Measurements from ENCODE around the gene CISD3.
A peak's percentile ranks its signal among the peaks of the same experiment; 100 is the strongest.
"Not testable (repeated sequence)": the region's sequence is repeated elsewhere in the genome, so short reads cannot be mapped to it uniquely, and the experiment has no call there.

The CISD3 gene

DNA sequence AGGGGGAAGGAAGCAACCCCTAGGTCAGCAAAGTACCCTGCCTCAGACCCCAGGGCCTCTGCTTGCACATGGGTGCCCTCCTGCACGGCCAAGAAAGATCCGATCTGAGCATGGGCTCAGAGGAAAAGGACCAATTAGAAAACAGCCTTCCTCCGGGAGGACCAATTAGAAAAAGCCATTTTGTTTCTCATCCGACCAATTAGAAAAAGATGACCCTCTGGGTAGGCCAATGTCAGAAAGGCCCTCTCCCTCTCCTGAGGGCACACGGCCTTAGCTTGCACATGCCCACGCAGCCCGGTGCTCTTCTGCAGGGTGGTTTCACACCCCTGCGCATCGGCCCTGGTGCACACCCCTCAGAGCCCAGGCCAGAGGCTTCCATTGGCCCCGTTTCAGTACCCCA lies 5.1 kb upstream of the CISD3 start:
- no peak for FAIRE-seq

GRCh38 chr17:38726145-38726544 lies 4.0 kb upstream of the CISD3 start:
- FAIRE-seq: not testable (repeated sequence)

More for the DNA sequence above, 5.1 kb upstream of the CISD3 start:
- DNase-seq (ENCODE audit: insufficient read length, low spot score): no peak

GRCh38 chr17:38727736-38728135 lies 2.4 kb upstream of the CISD3 start:
- FAIRE-seq (no peak), DNase-seq (ENCODE audit: insufficient read length, low spot score) (no peak)

More at GRCh38 chr17:38726145-38726544, 4.0 kb upstream of the CISD3 start:
- DNase-seq (ENCODE audit: insufficient read length, low spot score): not testable (repeated sequence)

GRCh38 chr17:38728290-38728831 lies 1.8 kb upstream of the CISD3 start:
- FAIRE-seq (no peak), DNase-seq (ENCODE audit: insufficient read length, low spot score) (no peak)

GRCh38 chr17:38729368-38729885 lies 714 bp upstream of the CISD3 start:
- no peak for FAIRE-seq
- no peak for DNase-seq (ENCODE audit: insufficient read length, low spot score)

DNA sequence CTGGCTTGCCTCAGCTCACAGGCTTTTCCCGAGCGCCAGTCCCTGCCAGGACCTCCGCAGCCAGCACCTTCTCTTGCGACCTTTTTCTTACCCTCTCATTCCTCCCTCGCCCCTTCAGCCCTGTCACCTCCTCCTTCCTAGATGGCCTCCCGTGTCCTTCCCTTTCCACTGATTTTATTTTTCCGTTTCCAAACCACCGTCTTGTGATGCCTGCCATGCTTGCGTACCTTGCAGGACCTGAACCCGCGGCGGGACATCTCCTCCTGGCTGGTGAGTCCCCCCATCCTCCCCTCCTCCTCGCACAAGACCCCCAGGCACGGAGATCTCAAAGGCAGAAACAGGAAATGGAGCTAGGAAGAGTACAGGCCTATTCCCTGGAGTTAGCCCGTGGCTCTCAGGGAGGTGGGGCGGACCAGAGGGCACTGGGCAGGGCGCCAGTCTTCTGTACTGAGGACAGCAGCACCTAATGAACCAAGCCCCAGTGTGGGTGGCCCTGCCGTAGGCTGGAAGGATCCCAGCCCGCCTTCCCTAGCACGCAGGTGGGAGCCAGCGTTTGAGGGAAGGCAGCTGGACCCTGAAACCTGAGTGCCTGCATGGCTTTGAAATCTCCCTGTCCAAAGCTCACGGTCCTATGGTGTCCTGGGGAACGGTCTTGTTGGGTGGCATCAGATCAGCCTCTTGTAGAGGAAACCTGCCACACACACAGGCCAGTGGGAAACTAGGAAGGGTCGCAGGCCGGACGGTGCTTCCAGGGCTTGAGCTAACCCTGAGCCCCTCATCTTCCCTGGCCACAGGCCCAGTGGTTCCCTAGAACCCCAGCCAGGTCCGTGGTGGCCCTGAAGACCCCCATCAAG lies 612 bp downstream of the CISD3 start:
- peak; percentile 68 for DNase-seq (ENCODE audit: insufficient read length, low spot score)
- FAIRE-seq: no peak

DNA sequence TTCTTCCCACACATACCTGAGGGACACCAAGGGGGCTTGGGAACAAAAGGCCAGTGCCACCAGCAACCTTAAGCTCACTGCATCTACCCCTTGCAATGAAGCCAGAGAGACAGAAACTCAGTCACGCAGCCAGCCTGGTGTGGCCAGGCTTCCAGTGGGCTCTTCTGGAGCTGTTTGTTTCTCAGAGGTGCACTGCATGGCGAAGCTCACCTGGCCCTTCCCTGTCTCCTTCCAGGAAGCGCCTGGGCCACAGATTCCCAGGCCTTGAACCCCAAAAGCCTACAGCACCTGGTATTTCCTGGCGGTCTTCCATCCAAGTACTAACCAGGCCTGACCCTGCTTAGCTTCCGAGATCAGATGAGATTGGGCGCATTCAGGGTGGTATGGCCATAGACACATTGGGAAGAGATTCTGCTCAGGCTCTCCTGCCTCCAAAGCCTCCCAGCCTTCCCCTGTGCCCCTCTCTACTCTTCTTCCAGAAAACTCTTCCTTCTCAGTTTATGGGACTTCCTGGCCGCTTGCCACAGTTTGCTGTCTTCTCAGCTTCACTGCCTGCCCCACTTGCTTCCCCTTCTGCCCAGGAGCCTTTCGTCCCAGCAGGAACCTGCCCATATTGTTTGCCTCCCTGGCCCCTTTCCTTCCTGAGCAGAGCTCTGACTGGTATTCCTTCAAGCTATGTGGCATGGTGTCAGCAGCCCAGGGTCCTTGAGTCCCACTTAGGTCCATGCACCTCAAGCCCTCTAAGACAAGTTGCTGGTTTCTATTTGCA lies 1.6 kb downstream of the CISD3 start:
- DNase-seq (ENCODE audit: insufficient read length, low spot score) (no peak), FAIRE-seq (no peak)

DNA sequence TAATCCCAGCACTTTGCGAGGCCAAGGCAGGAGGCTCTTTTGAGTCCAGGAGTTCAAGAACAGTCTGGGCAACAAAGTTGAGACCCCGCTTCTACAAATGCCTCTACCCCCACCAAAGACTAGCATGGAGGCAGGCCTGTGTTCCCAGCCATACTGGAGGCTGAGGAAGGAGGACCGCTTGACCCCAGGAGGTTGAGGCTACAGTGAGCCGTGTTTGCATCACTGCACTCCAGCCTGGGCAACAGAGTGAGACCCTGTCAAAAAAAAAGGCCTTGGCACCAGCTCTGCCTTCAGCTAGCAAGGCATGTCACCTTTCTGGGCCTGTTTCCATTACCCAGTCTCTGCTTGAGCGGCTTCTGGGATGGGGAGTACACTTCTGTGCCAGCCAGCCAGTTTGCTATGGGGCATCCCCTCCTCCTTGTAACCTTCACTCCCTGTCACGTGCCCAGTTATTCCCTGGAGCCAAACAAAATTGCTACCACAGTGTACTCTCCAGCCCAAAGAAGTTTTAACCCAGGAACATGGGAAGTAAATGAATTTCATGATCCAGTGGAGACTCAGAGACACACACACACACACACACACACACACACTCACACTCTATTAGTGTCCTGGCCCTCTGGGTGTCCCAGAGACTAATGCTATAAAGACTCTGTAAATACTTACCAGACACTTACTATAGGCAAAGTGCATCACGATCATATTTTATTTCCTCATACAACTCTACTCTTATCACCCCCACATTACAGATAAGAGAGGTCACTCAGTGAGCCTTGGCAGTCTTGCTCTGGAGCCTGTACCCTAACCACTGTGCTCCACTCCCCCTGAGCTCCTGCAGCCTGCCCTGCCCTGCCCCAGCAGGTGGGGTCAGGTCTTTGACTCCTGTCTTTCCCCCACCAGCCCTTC lies 2.5 kb downstream of the CISD3 start:
- FAIRE-seq (no peak), DNase-seq (ENCODE audit: insufficient read length, low spot score) (no peak)

- FAIRE-seq (no peak), DNase-seq (ENCODE audit: insufficient read length, low spot score) (no peak)
Measured at GRCh38 chr17:38733282-38733981, 3.3 kb downstream of the CISD3 start.

DNA sequence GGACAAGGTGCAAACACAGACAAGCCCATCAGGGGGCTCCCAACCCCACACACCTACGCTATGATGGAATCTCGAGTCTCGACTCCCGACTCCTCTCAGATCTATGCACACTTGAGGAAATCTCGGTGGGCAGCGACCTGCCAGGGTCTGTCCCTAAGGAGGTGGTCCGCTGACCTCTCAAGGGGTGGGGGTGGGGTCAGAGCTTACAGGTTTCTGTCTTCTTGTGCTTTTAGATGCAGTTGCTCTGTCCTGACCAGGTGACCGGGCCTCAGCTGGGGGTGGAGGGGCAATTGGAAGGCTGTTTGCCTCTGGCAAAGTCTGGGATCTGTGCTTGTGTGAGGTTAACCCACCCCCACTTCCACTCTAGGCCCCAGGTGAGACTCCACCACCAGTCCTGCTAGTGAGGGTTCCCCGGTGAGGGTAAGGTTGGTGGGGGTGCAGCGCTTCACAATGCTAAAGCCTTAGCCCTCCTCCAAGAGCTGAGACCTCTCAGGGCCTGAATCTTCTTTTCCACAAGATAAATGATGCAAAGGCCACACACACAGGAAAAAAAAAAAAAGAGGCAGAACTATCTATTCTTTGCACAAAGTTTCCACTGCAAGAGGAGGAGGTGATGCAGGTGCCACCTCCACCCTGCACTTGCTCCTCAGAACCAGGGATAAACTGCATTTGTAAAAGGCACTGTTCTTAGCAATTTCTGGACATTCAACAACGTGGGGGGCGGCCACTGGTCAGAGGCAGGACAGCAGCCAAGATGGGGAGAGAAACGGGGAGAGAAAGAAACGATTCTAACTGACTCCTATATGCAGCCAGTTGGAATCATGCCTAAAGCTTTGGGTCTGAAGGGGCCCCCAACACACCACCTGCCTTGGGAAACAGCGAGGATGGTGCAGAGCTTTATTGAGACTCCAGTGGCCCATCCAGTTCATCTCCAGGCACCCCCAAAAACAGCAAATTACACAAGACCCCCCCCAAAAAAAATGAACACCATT lies 4.1 kb downstream of the CISD3 start:
- DNase-seq (ENCODE audit: insufficient read length, low spot score): no peak
- FAIRE-seq: no peak

DNA sequence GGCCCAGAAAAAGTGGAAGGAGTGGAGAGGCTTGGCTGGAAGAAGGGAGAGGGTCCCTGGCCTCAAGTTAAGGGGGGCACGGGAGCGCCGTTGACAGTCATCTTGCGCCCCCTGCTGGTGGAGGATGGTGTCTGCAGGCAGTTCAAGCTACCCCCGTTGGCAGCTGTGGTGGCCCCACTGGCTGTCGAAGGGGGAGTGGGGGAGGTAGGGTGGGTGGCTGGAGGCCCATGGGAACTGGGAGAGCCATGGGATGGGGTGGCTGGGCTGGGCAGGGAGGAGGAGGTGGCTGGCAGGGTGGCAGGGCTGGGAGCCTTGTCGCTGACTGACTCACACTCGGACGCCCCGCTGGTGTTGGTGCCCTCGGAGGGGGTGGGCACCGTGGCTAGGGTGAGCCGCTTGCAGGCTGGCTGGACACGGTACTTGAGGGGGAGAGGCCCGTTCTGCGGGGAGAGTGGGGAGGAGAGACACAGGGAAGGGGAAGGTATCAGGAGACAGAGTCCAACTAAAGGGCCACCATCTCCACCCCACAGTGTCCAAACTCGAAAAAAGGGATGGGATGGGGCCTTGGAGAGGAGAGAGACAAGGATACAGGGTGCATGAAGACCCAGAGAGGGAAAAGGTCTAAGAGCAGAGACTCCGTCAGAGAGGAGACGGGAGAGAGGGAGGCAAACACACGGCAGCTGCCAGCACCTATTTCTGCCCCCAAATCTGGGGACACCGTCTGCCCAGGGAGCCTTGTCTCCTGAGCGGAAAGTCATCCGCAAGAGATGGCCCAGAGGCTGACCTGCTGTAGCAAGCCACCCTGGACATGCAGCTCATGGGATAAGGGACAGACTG lies 5.2 kb downstream of the CISD3 start:
- no peak for FAIRE-seq

GRCh38 chr17:38738007-38738662 lies 8.0 kb downstream of the CISD3 start:
- DNase-seq (ENCODE audit: insufficient read length, low spot score) (no peak), FAIRE-seq (no peak)

More for the DNA sequence above, 5.2 kb downstream of the CISD3 start:
- peak; percentile 81 for DNase-seq (ENCODE audit: insufficient read length, low spot score)

DNA sequence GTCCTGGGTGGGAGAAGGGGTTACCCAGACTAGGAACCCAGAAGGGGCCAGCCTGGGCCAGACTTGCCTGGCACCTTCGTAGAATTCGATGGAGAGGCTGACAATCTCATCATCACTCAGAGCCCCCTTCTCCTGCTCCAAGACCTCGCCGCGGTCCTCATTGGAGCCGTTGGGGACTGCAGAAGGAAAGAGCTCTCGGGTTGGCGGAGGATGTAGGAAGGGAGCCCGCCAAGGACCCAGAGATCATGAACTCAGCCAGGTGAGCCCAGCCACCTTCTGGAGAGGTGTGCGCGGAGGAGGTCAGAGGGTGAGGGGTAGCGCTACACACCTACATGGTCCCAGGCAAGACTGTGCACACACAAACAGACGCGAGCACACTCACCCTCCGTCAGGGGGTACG lies 8.5 kb downstream of the CISD3 start:
- DNase-seq (ENCODE audit: insufficient read length, low spot score) (no peak), FAIRE-seq (no peak)

DNA sequence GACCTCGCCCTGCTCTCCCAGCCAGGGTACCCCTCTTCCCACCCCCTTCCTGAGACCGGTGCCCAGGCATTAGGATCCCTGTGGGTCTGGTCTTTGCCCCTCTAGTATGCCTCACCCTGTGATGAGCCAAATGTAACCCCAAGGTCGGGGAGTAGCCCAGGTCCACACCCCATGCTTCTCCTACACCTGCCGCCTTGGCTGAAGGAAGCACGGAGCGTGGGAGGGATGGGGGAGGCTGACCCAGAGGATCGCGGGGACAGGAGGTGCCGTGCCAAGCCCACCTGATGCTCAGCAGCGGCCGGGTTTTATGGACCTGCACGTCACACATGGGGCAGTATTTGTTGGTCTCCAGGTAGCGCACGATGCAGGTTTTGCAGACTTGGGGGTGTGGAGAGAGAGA lies 9.2 kb downstream of the CISD3 start:
- FAIRE-seq: no peak
- no peak for DNase-seq (ENCODE audit: insufficient read length, low spot score)

- FAIRE-seq (no peak), DNase-seq (ENCODE audit: insufficient read length, low spot score) (no peak)
Measured at GRCh38 chr17:38740044-38740443, 9.9 kb downstream of the CISD3 start.

GRCh38 chr17:38740806-38741205 lies 10.7 kb downstream of the CISD3 start:
- DNase-seq (ENCODE audit: insufficient read length, low spot score) (no peak), FAIRE-seq (no peak)

DNA sequence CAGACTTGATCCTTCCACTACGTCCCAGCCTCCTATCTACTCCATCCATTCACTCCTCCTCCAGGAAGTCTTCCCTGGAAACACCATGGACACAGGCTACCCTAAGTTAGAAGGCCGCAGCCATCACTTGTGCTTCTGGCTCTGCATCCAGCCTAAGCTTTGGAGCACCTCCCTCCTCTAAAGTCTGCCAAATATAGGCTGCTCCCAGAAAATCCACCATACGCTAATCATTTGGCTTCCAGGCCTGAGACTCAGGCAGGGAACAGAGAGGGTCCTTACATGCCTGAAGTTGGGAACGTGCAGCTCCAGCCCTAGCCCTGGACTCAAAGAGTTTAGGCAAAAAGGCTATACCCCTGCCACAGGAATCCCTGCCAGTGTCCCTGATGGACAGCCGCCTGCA lies 11.3 kb downstream of the CISD3 start:
- DNase-seq (ENCODE audit: insufficient read length, low spot score): no peak
- FAIRE-seq: no peak

Data from HTR-8/SVneo (cell line).